GM19043 (cell line): ENCODE results near the gene TMEM178B.

Source experiments
- ATAC-seq: cut with Tn5 transposase; IDR thresholded peaks from one replicate; pipeline ENCODE4 v1.9.1; 2021; ENCODE audit warnings: low read depth; ENCODE audit not compliant: unreplicated experiment

Gene TMEM178B

DNA sequence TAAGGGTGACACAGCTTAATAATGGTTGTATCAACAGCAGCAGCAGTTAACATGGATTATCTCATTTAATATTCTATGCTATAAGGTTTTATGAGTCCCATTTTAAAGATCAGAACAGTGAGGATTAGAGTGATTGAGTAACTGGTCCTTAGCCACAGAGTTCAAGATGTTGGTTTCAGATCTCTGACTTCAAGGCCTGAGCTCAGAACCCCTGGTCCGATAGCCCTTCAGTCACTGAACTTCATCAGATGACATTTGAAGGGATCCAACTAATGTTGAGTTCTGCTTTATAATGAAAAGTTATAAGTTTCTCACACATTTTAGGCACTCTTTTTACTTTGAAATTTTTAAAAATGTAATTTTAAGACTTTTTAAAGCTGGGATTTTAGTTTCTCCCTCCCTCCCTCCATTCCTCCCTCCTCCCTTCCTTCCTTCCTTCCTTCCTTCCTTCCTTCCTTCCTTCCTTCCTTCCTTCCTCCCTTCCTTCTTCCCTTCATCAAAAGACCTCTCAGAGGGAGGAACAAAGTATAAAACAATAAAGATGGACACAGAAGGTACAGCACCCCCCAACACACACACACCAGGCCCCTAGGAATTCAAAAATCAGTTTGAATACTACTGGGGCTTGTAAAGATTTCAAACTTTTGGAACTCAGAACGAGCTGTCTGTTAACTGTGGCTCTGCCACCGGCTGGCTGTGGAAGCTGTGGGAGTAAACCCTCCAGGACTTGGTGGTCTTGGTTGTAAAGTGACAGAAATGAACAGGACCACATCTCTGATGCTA, 270.5 kb downstream of the TMEM178B start:
- no peak for ATAC-seq

DNA sequence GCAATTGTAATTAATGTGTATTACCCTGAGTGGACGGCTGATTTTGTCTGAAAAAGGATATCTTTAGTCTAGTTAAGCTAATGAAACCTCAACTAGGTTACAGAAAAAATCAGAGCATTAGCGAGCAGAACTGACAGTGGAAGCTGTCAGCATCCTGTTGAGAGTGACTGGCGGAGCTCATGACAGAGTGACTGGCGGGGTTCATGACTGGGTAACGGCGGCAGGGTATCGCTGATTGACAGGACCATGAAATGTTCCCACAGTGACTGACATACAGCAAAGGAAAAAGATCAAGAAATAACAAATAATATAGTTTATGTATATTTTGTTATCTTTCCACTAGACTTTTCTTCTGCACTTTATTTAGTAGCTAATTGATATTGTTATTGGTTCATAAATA, 274.9 kb downstream of the TMEM178B start:
- ATAC-seq: no peak

DNA sequence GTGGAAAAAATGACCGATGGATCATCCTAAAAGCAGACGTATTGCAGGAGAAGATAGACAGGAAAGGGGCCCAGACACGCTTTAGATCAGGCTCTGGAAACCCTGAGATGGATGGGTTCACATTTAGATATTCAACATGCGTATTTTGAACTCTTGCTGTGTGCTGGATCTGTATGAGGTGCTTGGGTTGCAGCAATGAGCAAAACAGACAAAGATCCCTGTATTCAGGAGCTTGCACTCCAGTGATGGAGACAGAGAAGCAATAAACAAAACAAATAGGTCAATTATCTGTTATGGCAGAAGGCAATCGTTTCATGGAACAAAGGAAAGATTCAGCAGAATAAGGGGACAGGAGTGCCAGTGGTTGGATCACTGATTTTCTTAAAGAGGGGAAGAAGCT, 275.5 kb downstream of the TMEM178B start:
- no peak for ATAC-seq

DNA sequence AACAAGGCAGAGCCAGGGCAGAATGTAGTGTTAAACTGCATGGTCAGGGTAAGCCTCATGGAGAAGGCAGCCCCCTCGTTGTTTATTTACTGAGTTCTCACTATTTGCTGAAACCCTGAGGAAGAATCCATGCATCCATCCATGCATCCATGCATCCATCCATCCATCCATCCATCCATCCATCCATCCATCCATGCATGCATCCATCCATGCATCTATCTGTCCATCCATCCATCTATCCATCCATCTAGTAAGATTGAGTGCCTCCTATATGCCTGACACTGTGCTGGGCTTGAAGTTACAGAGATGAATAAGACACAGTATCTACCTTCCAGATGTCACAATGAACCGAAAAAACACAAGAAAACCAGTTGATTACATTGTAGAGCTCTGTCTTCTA, 275.9 kb downstream of the TMEM178B start:
- no peak for ATAC-seq

DNA sequence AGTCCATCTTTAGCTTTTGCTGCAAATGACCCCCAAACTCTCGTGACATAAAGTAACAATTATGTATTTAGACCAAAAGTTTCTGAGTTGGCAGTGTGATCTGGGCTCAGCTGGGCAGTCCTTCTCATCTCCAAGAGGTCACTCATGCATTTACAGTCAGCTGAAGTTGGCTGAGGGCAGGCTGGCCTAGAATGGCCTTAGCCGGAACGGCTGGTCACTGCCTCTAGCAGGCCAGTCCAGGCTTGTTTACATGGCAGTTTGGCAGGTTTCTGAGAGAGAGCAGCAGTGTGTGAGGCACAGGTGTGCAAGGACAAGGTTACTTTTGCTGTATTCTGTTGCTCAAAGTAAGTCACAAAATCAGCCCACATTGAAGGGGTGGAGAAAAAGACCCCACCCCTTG, 277.3 kb downstream of the TMEM178B start:
- ATAC-seq: no peak

DNA sequence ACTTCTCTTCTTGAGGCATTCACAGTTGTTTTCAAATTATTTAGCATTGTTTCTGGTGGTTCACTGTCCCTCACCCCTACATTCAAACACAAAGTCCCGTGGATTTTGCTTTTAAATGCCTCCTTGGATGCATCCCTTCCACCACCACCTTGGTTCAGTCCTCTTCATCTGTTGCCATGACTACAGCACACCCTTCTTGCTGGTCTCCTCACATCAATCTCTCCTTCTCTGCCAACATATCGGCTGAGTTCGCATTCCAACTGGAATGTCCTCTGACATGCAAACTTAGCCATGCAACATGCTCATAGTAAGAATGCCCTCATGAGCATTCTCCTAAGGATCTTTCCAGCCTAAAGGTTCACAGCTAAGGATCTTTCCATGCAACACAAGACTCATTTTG, 279.1 kb downstream of the TMEM178B start:
- ATAC-seq: no peak

DNA sequence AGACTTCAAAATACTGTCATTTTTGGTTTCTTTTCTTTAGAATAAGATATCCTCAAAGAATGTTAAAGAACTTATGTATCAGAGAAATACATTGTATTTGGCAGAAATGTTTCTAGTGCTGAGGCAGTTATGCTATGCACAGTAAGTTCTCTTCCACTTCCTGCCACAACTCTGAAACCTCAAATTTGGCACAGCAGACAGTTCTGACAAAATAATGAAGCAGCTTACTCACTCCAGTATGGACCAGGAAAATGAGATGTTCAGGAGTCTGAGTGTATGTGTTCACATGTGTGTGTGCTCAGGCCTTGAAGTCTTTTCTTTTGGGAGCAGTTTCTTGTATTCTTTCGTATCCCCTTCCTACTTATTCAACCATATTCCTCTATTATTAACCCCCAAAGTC, 280.4 kb downstream of the TMEM178B start:
- ATAC-seq: no peak

DNA sequence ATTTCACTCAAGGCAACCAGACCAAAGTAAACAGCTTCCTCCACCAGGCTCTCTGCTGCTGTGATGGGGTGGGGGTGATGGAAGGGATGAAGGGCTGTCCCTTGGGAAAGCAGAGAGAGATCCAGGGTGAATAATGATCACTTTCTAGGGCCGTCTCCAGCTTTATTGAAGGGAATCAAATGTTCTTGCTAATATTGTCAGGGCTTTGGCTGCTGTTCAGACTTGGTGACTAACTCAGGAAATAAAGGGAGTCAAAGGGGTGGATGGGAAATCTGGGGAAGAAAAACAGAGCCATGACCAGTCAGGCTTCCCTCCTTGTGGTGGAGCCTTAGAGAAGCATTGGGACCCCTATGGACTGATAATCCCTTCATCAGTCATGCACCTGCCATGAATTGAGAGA, 281.2 kb downstream of the TMEM178B start:
- ATAC-seq: no peak

DNA sequence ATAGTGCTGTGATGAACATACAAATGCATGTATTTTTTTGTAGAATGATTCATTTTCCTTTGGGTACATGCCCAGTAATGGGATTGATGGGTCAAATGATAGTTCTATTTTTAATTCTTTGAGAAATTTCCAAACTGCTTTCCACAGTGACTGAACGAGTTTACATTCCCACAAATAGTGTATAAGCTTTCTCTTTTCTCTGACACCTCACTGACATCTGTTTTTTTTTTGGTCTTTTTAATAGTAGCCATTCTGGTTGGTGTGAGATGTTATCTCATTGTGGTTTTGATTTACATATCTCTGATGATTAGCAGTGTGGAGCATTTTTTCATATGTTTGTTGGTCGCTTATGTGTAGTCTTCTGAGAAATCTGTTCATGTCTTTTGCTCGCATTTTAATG, 282.3 kb downstream of the TMEM178B start:
- no peak for ATAC-seq

DNA sequence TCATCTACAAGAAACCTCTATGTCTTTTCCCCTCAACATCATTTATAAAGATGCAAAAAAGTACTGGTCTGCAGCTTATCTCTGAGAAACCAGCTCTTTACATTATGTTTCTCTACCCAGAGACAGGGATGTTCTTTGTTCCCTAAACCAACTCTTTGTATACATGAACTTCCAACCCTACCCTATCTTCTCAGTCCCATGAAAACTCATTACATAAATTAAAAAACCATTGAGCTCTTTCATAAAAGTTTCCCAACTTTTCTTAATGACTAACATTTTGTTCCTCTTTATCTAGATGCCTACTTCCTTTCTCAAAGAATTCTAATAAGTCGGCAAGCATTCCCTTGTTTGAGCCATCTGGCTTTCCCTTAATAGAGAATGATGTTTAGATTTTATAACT, 284.5 kb downstream of the TMEM178B start:
- no peak for ATAC-seq

DNA sequence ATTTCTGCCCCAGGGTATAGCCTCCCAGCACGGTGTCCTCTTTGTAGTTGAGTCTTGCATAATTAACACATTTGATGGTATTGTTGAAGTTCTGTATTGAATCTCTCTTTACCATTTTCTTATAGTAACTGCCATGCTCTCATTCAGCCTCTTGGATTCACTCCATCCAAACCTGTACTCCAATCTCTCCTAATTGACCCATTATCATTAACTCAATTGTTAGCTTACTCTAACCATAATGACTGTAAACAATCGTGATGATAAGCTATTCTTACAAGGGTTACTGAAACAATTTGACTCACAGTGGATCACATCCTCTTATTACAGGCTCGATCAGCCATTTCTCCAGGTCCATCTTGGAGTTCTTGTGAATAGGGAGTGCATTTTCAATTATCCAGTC, 285.4 kb downstream of the TMEM178B start:
- no peak for ATAC-seq

DNA sequence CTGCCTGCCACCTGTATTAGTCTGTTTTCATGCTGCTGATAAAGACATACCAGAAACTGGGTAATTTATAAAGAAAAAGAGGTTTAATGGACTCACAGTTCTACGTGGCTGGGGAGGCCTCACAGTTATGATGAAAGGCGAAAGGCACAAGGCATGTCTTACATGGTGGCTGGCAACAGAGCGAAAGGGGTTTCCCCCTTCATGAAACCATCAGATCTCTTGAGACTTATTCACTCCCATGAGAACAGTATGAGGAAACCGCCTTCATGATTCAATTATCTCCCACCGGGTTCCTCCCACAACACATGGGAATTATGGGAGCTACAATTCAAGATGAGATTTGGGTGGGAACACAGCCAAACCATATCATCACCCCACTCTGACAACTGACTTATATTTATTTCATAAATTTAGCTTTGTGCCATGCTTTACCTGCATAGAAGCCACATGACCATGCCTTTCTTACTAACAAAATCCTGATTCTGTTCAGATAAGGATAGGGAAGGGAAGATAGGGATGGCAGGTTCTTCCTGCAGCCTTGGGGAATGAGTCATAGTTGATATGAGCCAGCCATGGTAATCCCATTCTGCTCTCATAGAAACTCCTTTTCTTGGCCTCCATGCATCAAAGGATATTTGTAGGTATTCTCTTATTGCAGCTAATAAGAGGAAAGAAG, 286.0 kb downstream of the TMEM178B start:
- no peak for ATAC-seq

DNA sequence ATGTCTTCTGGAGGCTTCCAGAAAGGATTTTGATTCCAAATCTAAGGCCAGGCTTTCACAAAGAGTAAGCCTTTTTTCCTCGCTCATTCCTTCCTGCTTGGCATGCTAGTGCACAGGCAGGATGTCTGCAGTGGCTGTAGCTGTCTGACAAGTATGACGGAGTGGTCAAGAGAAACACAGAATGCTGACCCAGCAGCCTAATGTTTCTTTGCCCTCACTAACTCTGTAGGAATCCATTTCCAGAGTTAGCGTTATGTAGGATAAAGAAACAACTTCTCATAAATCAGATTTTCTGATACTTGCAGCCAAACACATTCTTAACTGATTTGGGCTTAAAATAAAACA, 286.5 kb downstream of the TMEM178B start:
- no peak for ATAC-seq

DNA sequence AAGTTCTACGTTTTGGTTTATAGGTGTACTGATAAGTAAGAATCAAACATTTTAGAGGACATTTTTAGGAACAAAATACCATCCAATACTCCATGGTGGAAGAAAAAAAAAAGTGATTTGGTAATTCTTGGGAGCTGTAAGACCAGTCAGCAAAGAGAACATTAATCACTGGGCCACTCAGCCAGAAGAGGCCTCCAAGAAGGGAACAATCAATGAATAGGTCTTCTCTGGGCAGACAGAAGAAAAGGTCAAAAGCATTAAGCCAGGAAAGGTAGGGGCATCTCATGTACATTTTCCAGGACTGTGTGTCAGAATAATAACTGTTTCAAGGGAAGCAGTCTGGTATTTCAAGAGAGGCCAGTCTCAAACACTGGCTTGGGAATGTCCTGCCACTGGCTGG, 286.9 kb downstream of the TMEM178B start:
- ATAC-seq: no peak

DNA sequence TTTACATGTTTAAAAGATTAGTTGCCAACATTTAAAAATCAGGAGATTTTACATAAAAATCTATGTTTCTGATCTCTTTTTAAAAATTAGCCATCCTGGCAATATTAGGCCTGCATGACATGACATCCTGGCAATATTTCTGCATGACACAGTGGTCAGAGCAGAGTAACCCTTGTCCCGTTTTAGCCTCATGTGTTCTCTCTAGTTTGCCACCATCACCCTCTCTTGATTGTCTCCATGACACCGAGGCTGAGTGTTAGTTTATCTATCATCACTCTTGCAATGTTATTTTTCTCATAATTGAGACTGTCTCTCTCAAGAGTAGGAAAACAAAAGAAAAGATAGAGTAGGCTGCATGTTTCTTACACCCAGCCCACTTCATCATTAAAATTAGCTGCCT, 287.6 kb downstream of the TMEM178B start:
- ATAC-seq: no peak

DNA sequence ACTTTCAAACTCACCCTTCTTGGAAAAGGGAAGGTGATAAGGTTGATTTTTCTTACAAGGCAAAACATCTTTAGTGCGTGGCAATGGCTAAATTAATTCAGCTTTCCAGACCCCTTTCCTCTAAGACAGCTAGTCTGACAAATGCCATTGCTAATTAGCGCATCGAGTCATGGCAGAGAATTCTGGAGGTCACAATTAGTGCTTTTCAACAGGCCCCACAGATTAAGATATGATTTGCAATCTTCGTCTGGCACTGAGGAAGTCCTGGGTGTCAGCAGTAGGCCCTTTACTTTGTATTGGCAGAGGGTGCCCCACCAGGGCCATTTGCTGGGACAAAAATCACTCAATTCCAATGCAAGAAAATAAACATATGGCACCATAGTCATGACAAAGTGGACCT, 288.1 kb downstream of the TMEM178B start:
- ATAC-seq: no peak

DNA sequence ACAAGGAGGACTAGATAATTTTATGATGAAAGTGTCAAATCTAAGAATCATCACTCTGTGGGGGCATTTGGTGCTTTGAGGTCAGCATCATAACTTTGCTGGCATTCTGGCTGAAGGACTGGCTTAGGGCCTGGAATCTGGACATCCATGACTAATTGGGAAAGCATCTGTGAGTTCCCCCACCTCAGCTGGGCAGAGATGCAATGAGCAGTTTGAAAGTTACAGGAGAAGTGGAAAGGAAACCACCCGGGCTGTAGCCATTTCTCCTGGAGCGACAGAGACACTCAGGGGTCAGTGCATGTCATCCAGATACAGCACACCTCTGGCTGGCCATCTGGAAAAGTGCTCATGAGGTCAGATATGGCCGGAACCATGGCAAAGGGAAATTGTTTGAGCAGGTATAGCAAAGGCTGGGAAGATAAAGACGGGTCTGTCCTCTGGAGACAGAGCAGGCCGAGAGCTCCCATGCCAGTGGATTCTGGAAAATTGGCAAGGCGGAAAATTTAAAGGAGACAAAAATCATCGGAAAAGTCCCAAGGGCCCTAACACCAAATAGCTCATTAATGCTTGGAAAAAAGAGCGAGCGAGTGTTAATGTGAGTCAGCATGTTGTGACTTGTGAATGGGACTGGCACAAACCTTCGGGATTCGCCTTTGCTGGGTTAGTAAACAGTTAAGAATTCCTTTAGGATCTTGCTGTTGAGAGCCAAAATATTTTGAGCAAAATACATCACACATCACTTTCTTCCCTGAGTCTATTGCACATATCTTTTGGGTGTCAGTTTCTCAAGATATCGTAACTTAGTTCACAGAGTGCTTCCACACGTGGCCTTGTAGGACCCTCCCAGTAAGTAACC, 288.9 kb downstream of the TMEM178B start:
- ATAC-seq: no peak

DNA sequence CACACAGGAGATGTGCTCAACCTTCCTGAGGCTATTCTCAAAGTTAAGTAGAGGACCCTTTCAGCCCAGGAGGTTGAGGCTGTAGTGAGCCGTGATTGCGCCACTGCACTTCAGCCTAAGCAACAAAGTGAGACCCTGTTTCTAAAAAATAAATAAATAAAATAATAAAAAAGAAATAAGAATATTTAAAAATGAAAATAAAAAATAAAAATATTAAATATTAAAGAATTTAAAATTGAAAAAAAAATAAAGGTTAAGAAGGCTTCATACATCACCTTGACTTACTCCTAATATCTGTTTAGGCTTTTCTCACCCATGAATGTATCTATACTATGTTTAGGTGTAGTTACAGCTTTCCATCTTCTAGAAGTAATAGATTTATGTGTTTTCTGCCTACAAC, 289.9 kb downstream of the TMEM178B start:
- no peak for ATAC-seq

DNA sequence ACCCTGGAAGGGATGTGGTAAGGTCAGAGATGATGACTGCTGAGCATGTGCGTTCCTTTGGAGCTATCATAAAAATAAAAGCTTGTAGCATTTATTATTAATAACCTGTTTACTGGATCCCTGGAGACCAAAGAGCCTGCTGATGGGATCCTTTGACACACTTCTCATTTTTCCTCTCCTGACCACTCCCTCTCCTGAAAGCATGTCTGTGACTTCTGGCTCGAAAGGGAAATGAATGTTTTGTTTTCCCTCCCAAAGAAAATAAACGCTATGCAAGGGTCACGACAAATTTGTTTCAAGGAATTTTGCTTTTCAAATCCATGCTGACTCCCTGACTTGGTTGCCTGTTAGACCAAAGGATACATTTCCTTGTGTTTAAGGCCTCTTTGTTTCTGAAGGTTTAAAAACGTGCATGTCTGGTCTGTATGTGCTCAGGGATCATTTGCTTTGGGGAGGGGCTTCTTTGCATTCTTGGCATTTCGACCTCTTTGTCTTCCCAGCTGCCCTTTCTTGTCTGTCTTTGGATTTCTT, 292.3 kb downstream of the TMEM178B start:
- ATAC-seq: no peak

DNA sequence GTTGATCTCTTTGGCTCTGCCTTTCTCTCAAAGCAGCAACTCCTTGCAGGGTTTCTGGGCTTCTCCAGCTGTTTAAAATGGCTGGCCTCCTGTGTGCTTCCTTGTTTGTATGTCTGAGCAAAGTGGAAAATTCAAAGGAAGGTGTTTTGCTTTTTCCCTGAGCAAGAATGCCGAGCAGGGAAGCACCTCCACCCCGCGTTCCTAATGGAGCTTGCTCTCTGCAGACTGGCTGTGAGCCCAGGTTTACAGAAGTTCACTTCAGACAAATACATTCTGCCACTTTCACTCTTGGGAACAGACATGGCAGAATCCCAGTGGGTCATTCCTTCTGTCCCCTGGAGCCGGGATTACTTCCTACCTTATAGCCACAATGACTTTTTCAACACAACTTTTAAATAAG, 295.6 kb downstream of the TMEM178B start:
- ATAC-seq: no peak

DNA sequence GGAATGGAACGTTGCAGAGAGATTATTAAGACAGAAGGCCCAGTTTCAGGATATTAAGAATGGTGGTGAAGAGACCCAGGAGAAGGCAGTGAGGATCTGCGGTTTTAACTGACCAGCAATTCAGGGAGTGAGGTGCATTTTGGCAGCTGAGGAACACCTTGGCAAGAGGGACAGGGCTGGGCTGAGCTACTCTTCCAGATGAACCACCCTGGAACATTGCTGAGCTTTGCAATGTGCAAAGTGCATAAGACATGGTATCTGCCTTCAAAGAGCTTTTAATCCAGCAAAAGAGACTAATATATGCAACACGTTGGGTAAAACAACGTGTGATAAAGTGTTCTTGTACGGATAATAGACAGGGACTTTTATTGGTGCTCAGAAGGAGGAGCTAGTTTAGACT, 296.3 kb downstream of the TMEM178B start:
- no peak for ATAC-seq
